HCT116 (cell line): Measurements from ENCODE around the gene PADI3. TPM values are rescaled to one million over a fixed set of nuclear protein-coding genes. Genes with fewer than 3 reads are reported as not detected.

Experiments
- ATAC-seq: fragments of 200-7000 bp; cut with Tn5 transposase; 2 replicates; pipeline ENCODE4 v1.9.1; 2020; ENCODE audit warnings: mild to moderate bottlenecking, moderate library complexity
- BruUV-seq: library from RNA; stranded (reverse); fragments of 400-500 nt; replicated peaks from 2 replicates; lab custom pipeline; 2021; lab: Mats Ljungman, UMichigan
- CTCF ChIA-PET: fragments of 300-600 bp; sonication (Branson Sonifier 250); formaldehyde crosslinking; loops from one replicate; lab custom pipeline; 2021; ENCODE audit warnings: antibody characterized with exemption; lab: Charles Lee
- POLR2A ChIA-PET: fragments of 300-600, 350-600 bp; sonication (Branson Sonifier 250); formaldehyde crosslinking; loops from one replicate; lab custom pipeline; 2021; ENCODE audit warnings: antibody characterized with exemption; lab: Charles Lee
- RAD21 ChIA-PET, 2 experiments: fragments of 300-600 bp; sonication (Branson Sonifier 250); formaldehyde crosslinking; loops; one replicate each; lab custom pipeline; 2023; ENCODE audit warnings: low total read pairs in 2 of 2; ENCODE audit not compliant: uncharacterized antibody in 2 of 2, unreplicated experiment in 2 of 2, low non-redundant PET in 1 of 2; lab: Charles Lee
- DNase-seq: peaks from one replicate; pipeline ENCODE4 v3.0.0-alpha.2; 2010; ENCODE audit warnings: low read depth, low spot score
- H2AFZ ChIP-seq: fragments of 200-600 bp; shearing (Covaris generic), sonication (generic); 2 replicates; pipeline ENCODE4 v1.6.1; 2017; ENCODE audit warnings: low read depth, mixed run types, mixed read lengths, antibody characterized with exemption, low read length; ENCODE audit not compliant: poor library complexity, severe bottlenecking
- H3K27ac ChIP-seq: 2 replicates; pipeline ENCODE4 v1.5.1; 2012; ENCODE audit warnings: low read depth, low read length
- H3K27me3 ChIP-seq: fragments of 200-600 bp; sonication (generic); 2 replicates; pipeline ENCODE4 v1.6.1; 2016; ENCODE audit warnings: mixed run types, low read length, mixed read lengths; ENCODE audit not compliant: insufficient read depth
- H3K36me3 ChIP-seq, 2 experiments: fragments of 200-500 bp in 1 of 2; fragments of 200-600 bp in 1 of 2; sonication (Bioruptor generic) in 1 of 2; sonication (generic) in 1 of 2; 2 replicates each; pipeline versions ENCODE4 v1.5.1 to v1.6.1; 2014 to 2016; ENCODE audit warnings: low read length in 2 of 2, inconsistent platforms in 1 of 2, mixed read lengths in 1 of 2, mixed run types in 1 of 2; ENCODE audit not compliant: insufficient read depth in 2 of 2, control insufficient read depth in 1 of 2
- H3K4me1 ChIP-seq, 2 experiments: fragments of 200-600 bp in 1 of 2; sonication (generic) in 1 of 2; 2 replicates each; pipeline versions ENCODE4 v1.5.1 to v1.6.1; 2012 to 2017; ENCODE audit warnings: low read length in 2 of 2, inconsistent platforms in 1 of 2, mild to moderate bottlenecking in 1 of 2, mixed read lengths in 1 of 2, mixed run types in 1 of 2, moderate library complexity in 1 of 2; ENCODE audit not compliant: insufficient read depth in 2 of 2, control insufficient read depth in 1 of 2
- H3K4me2 ChIP-seq: fragments of 200-600 bp; sonication (generic); 2 replicates; pipeline ENCODE4 v1.6.1; 2017; ENCODE audit warnings: mixed run types, low read length, mixed read lengths
- H3K4me3 ChIP-seq, 2 experiments: fragments of 200-600 bp in 1 of 2; sonication (generic) in 1 of 2; replicated peaks in 1 of 2; 2 replicates each; pipeline ENCODE4 v1.5.1; 2011 to 2016; ENCODE audit warnings: low read length in 2 of 2, control low read depth in 1 of 2, low read depth in 1 of 2, mild to moderate bottlenecking in 1 of 2, mixed read lengths in 1 of 2, mixed run types in 1 of 2
- H3K79me2 ChIP-seq: fragments of 200-600 bp; sonication (generic); 2 replicates; pipeline ENCODE4 v1.6.1; 2017; ENCODE audit warnings: mild to moderate bottlenecking, mixed run types, low read length, moderate library complexity, mixed read lengths; ENCODE audit not compliant: insufficient read depth
- H3K9ac ChIP-seq: fragments of 200-600 bp; sonication (generic); 2 replicates; pipeline ENCODE4 v1.6.1; 2016; ENCODE audit warnings: low read length, mixed read lengths
- H3K9me2 ChIP-seq: fragments of 200-600 bp; sonication (generic), shearing (Covaris generic); 2 replicates; pipeline ENCODE4 v1.6.1; 2017; ENCODE audit warnings: mixed run types, mild to moderate bottlenecking, moderate library complexity; ENCODE audit not compliant: insufficient read depth
- H3K9me3 ChIP-seq, 2 experiments: fragments of 200-500 bp in 1 of 2; fragments of 200-600 bp in 1 of 2; sonication (Bioruptor generic) in 1 of 2; sonication (generic) in 1 of 2; 2 replicates each; pipeline ENCODE4 v1.6.1; 2014 to 2017; ENCODE audit warnings: low read length in 2 of 2, mixed read lengths in 2 of 2, inconsistent platforms in 1 of 2, low read depth in 1 of 2, mild to moderate bottlenecking in 1 of 2, mixed run types in 1 of 2, moderate library complexity in 1 of 2; ENCODE audit not compliant: control insufficient read depth in 1 of 2, insufficient read depth in 1 of 2
- H4K20me1 ChIP-seq: fragments of 200-600 bp; sonication (generic), shearing (Covaris generic); 2 replicates; pipeline ENCODE4 v1.6.1; 2017; ENCODE audit warnings: mixed run types, mild to moderate bottlenecking, moderate library complexity; ENCODE audit not compliant: insufficient read depth
- CBX3 ChIP-seq: IDR thresholded peaks from 2 replicates; pipeline ENCODE4 v1.6.1; 2012; ENCODE audit warnings: low read depth
- CEBPB ChIP-seq: IDR thresholded peaks from 2 replicates; pipeline ENCODE4 v1.6.1; 2012; ENCODE audit warnings: low read depth
- EGR1 ChIP-seq: IDR thresholded peaks from 2 replicates; pipeline ENCODE4 v1.6.1; 2012; ENCODE audit warnings: low read depth
- ELF1 ChIP-seq: IDR thresholded peaks from 2 replicates; pipeline ENCODE4 v1.6.1; 2012; ENCODE audit warnings: low read depth, borderline replicate concordance
- EZH2 ChIP-seq: fragments of 200-600 bp; sonication (generic); IDR thresholded peaks from 2 replicates; pipeline ENCODE4 v1.6.1; 2017; ENCODE audit warnings: antibody characterized with exemption, mixed run types
- EZH2phosphoT487 ChIP-seq: fragments of 200-600 bp; IDR thresholded peaks from 2 replicates; pipeline ENCODE4 v1.6.1; 2018; ENCODE audit warnings: antibody characterized with exemption, borderline replicate concordance
- FOSL1 ChIP-seq: IDR thresholded peaks from 2 replicates; pipeline ENCODE4 v1.6.1; 2012; ENCODE audit warnings: low read depth
- POLR2A ChIP-seq: IDR thresholded peaks from 2 replicates; pipeline ENCODE4 v1.7.0; 2011; ENCODE audit warnings: borderline replicate concordance; ENCODE audit not compliant: insufficient read depth, insufficient read length; ENCODE audit errors: extremely low read depth
- POLR2AphosphoS5 ChIP-seq: IDR thresholded peaks from 2 replicates; pipeline ENCODE4 v1.6.1; 2011; ENCODE audit warnings: mild to moderate bottlenecking, low read depth, low read length, moderate library complexity
- RAD21 ChIP-seq: IDR thresholded peaks from 2 replicates; pipeline ENCODE4 v1.6.1; 2012; ENCODE audit warnings: low read depth, mild to moderate bottlenecking
- SIN3A ChIP-seq: IDR thresholded peaks from 2 replicates; pipeline ENCODE4 v1.6.1; 2012; ENCODE audit warnings: low read depth
- TCF7L2 ChIP-seq: IDR thresholded peaks from 2 replicates; pipeline ENCODE4 v1.7.0; 2011; ENCODE audit warnings: borderline replicate concordance, inconsistent platforms; ENCODE audit not compliant: insufficient read depth, insufficient read length; ENCODE audit errors: extremely low read depth
- YY1 ChIP-seq: IDR thresholded peaks from 2 replicates; pipeline ENCODE4 v1.6.1; 2011; ENCODE audit warnings: low read length, low read depth, moderate library complexity, mild to moderate bottlenecking; ENCODE audit not compliant: insufficient replicate concordance; ENCODE audit errors: extremely low read depth
- ZFX ChIP-seq: fragments of 450-650 bp; IDR thresholded peaks from 2 replicates; pipeline ENCODE4 v1.6.1; 2017
- intact Hi-C: fragments of 100-400 bp; cut with micrococcal nuclease; formaldehyde crosslinking; loops from 2 replicates; pipeline ENCODE4 v1.10.0; 2022
- total RNA-seq: library from RNA; stranded (reverse); gene quantifications from one replicate; pipeline ENCODE4 v1.2.1, GENCODE V29; 2021; ENCODE audit not compliant: unreplicated experiment
- TF ChIP-seq, protein P1 (sequence below): IDR thresholded peaks from 2 replicates; pipeline ENCODE4 v1.6.1; 2012
- TF ChIP-seq, protein P2 (sequence below), 3 experiments: fragments of 200-600 bp in 1 of 3; sonication (generic) in 1 of 3; IDR thresholded peaks in 2 of 3; conservative IDR thresholded peaks in 1 of 3; 2 replicates each; pipeline ENCODE4 v1.5.1; 2012 to 2017; ENCODE audit warnings: low read depth in 2 of 3, low read length in 2 of 3, antibody characterized with exemption in 1 of 3, borderline replicate concordance in 1 of 3, control low read depth in 1 of 3, mild to moderate bottlenecking in 1 of 3, mixed read lengths in 1 of 3, mixed run types in 1 of 3, moderate library complexity in 1 of 3; ENCODE audit not compliant: insufficient read depth in 1 of 3
- TF ChIP-seq, protein P3 (sequence below): IDR thresholded peaks from 2 replicates; pipeline ENCODE4 v1.6.1; 2012; ENCODE audit warnings: low read depth

The PADI3 gene
- total RNA-seq, 1 experiment from 2014 or later = 0.93 TPM

DNA sequence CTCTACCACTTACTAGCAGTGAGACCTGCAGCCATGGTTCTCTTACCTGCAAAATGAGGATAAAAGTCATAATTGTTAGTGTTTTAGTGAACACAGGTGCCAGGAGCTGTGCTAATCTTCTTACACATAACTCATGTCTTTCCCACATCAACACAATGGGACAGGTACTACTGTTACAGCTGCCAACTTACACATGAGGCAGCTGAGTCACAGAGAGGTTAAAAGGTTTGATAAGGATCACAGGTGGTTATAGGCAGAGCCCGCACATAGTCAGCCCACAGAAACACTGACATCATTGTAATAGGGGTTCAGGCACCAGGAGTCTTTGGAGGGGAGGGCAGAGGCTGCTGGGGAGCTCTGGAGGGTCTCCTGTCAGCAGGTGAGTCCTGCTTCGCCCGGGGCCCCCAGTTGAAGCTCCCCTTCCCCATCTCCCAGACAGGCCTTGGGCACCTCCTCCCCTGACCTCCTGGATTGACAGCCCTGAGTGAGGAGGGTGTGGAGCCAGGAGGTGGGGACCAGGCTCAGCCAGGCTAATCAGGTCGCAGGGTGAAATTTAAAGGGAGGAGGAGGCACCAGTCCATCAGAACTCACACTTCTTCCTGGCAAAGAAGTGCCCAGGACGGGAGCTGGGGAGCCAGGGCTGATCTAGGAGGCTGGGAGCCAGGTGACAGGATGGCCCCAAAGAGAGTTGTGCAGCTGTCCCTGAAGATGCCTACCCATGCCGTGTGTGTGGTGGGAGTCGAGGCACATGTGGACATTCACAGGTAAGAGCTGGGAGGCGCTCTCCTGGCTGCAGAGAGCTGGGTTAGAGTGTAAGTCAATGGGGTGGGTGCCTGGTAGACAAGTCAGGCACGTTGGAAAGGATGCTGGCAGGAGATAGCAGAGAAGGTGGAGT is 44.1 kb upstream of the PADI3 start, which contains the start of gene PADI1:
Gene PADI1 (plus strand): TSS at position 583 of the 895 bp plus-strand sequence. CDS start 90 bp downstream, at position 673.
- H3K9ac ChIP-seq = no peak within 1 kb of the TSS
- no peaks in the 10 kb centered on the region for H3K27me3 ChIP-seq
- TF ChIP-seq EGR1 = no peak
- TF ChIP-seq EZH2phosphoT487 = no peak
- no peak for TF ChIP-seq RAD21
- TF ChIP-seq, protein P1, sequence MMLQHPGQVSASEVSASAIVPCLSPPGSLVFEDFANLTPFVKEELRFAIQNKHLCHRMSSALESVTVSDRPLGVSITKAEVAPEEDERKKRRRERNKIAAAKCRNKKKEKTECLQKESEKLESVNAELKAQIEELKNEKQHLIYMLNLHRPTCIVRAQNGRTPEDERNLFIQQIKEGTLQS = no peak
- TF ChIP-seq CBX3 = no peak
- TF ChIP-seq, protein P2, sequence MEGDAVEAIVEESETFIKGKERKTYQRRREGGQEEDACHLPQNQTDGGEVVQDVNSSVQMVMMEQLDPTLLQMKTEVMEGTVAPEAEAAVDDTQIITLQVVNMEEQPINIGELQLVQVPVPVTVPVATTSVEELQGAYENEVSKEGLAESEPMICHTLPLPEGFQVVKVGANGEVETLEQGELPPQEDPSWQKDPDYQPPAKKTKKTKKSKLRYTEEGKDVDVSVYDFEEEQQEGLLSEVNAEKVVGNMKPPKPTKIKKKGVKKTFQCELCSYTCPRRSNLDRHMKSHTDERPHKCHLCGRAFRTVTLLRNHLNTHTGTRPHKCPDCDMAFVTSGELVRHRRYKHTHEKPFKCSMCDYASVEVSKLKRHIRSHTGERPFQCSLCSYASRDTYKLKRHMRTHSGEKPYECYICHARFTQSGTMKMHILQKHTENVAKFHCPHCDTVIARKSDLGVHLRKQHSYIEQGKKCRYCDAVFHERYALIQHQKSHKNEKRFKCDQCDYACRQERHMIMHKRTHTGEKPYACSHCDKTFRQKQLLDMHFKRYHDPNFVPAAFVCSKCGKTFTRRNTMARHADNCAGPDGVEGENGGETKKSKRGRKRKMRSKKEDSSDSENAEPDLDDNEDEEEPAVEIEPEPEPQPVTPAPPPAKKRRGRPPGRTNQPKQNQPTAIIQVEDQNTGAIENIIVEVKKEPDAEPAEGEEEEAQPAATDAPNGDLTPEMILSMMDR (IDR thresholded peaks at IDR 0.05 in 2 of 3, conservative IDR thresholded peaks at IDR 0.05 in 1 of 3; ENCODE audit: borderline replicate concordance in 1 of 3, insufficient read depth in 1 of 3, low read depth in 2 of 3, low read length in 2 of 3) = no peak
- TF ChIP-seq ELF1 = no peak
- TF ChIP-seq YY1 = no peak
- no peak for TF ChIP-seq POLR2A
- no peak for TF ChIP-seq POLR2AphosphoS5
- no peak for TF ChIP-seq SIN3A
- no peak for TF ChIP-seq EZH2
- TF ChIP-seq, protein P3, sequence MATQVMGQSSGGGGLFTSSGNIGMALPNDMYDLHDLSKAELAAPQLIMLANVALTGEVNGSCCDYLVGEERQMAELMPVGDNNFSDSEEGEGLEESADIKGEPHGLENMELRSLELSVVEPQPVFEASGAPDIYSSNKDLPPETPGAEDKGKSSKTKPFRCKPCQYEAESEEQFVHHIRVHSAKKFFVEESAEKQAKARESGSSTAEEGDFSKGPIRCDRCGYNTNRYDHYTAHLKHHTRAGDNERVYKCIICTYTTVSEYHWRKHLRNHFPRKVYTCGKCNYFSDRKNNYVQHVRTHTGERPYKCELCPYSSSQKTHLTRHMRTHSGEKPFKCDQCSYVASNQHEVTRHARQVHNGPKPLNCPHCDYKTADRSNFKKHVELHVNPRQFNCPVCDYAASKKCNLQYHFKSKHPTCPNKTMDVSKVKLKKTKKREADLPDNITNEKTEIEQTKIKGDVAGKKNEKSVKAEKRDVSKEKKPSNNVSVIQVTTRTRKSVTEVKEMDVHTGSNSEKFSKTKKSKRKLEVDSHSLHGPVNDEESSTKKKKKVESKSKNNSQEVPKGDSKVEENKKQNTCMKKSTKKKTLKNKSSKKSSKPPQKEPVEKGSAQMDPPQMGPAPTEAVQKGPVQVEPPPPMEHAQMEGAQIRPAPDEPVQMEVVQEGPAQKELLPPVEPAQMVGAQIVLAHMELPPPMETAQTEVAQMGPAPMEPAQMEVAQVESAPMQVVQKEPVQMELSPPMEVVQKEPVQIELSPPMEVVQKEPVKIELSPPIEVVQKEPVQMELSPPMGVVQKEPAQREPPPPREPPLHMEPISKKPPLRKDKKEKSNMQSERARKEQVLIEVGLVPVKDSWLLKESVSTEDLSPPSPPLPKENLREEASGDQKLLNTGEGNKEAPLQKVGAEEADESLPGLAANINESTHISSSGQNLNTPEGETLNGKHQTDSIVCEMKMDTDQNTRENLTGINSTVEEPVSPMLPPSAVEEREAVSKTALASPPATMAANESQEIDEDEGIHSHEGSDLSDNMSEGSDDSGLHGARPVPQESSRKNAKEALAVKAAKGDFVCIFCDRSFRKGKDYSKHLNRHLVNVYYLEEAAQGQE = no peak
- no peak for TF ChIP-seq CEBPB
- no peak for TF ChIP-seq TCF7L2
- TF ChIP-seq FOSL1 = no peak
- no peak for TF ChIP-seq ZFX
- ATAC-seq (no peak), DNase-seq (no peak)
- H3K9me2 ChIP-seq = no peaks in the 10 kb centered on the region
- H3K79me2 ChIP-seq = no peaks in the 10 kb centered on the region
- RAD21 ChIA-PET = no interaction called here
- H3K4me1 ChIP-seq = peaks cover 23 to 48% of the 10 kb centered on the region in 2 experiments
- H3K4me3 ChIP-seq = no peak within 1 kb of the TSS
- no TSS peak for BruUV-seq
- intact Hi-C loops = no loop called here
- no peak within 1 kb of the TSS for H3K27ac ChIP-seq
- H3K36me3 ChIP-seq = no peaks in the 10 kb centered on the region
- POLR2A ChIA-PET = no interaction called here
- no peak within 1 kb of the TSS for H3K4me2 ChIP-seq
- H4K20me1 ChIP-seq = no peaks in the 10 kb centered on the region
- CTCF ChIA-PET = no interaction called here
- no peak within 1 kb of the TSS for H2AFZ ChIP-seq
- H3K9me3 ChIP-seq = no peaks in the 10 kb centered on the region
